NCI-H128 (cell line): ENCODE results near the gene LTBP2.

ENCODE experiments used
- DNase-seq: peaks from one replicate; lab custom pipeline; 2025; ENCODE audit not compliant: unreplicated experiment; lab: John Stamatoyannopoulos, UW

LTBP2 gene

GRCh38 chr14:74510223-74510931 is 101.7 kb downstream of the LTBP2 start:
- DNase-seq, result no peak

- no peak for DNase-seq
Observed at GRCh38 chr14:74509587-74510222, 102.3 kb downstream of the LTBP2 start.

GRCh38 chr14:74508844-74509428 is 103.1 kb downstream of the LTBP2 start:
- DNase-seq, result no peak

GRCh38 chr14:74508292-74508731 is 103.7 kb downstream of the LTBP2 start:
- DNase-seq, result no peak

GRCh38 chr14:74507840-74508239 is 104.2 kb downstream of the LTBP2 start:
- no peak for DNase-seq

- DNase-seq, result no peak
Observed at GRCh38 chr14:74507085-74507484, 105.0 kb downstream of the LTBP2 start.

GRCh38 chr14:74506411-74506851 is 105.6 kb downstream of the LTBP2 start:
- DNase-seq, result no peak

- no peak for DNase-seq
Observed at GRCh38 chr14:74505831-74506230, 106.2 kb downstream of the LTBP2 start.

GRCh38 chr14:74504874-74505720 is 106.9 kb downstream of the LTBP2 start:
- DNase-seq, result no peak

- DNase-seq, result no peak
Observed at GRCh38 chr14:74504412-74504811, 107.6 kb downstream of the LTBP2 start.

GRCh38 chr14:74503938-74504335 is 108.1 kb downstream of the LTBP2 start:
- DNase-seq, result no peak

- DNase-seq, result no peak
Observed at GRCh38 chr14:74503291-74503937, 108.6 kb downstream of the LTBP2 start.

- no peak for DNase-seq
Observed at GRCh38 chr14:74502236-74503019, 109.6 kb downstream of the LTBP2 start.

- no peak for DNase-seq
Observed at GRCh38 chr14:74501691-74502090, 110.3 kb downstream of the LTBP2 start.

- DNase-seq, result no peak
Observed at GRCh38 chr14:74501135-74501614, 110.9 kb downstream of the LTBP2 start.

GRCh38 chr14:74500417-74501134 is 111.5 kb downstream of the LTBP2 start:
- DNase-seq, result no peak

GRCh38 chr14:74495356-74495755 is 116.7 kb downstream of the LTBP2 start:
- DNase-seq, result no peak

GRCh38 chr14:74493343-74494261 is 118.4 kb downstream of the LTBP2 start, which contains the start of gene ISCA2:
ISCA2 (plus strand) TSS chr14:74493765; CDS start chr14:74493775, 10 bp downstream.
- peak; percentile 97 for DNase-seq
